Stimulated activated naive CD4-positive, alpha-beta T cell treated with Interleukin-2 at 50 U/mL for 16 hours (primary cell): Measurements from ENCODE around the gene PF4V1.

Experiments
- DNase-seq: peaks from one replicate; lab custom pipeline; 2025; lab: John Stamatoyannopoulos, UW

The PF4V1 gene

GRCh38 chr4:73853246-73853704, at the start of gene PF4V1:
Gene PF4V1 (plus strand): TSS chr4:73853296. CDS start chr4:73853363, 67 bp downstream.
- DNase-seq, result no peak

- no peak for DNase-seq
Observed at GRCh38 chr4:73810191-73810590, 42.9 kb upstream of the PF4V1 start.

- no peak for DNase-seq
Observed at GRCh38 chr4:73811841-73812240, 41.3 kb upstream of the PF4V1 start.

- DNase-seq, result no peak
Observed at GRCh38 chr4:73814679-73815078, 38.4 kb upstream of the PF4V1 start.

- no peak for DNase-seq
Observed at GRCh38 chr4:73815145-73815544, 38.0 kb upstream of the PF4V1 start.

GRCh38 chr4:73816814-73817213, 36.3 kb upstream of the PF4V1 start:
- DNase-seq, result no peak

GRCh38 chr4:73817341-73817740, 35.8 kb upstream of the PF4V1 start:
- DNase-seq, result no peak

GRCh38 chr4:73821325-73821724, 31.8 kb upstream of the PF4V1 start:
- no peak for DNase-seq

GRCh38 chr4:73822389-73822788, 30.7 kb upstream of the PF4V1 start:
- DNase-seq, result no peak

- no peak for DNase-seq
Observed at GRCh38 chr4:73822812-73823504, 30.1 kb upstream of the PF4V1 start.

- no peak for DNase-seq
Observed at GRCh38 chr4:73823760-73824159, 29.3 kb upstream of the PF4V1 start.

GRCh38 chr4:73828956-73829355, 24.1 kb upstream of the PF4V1 start:
- no peak for DNase-seq

GRCh38 chr4:73831569-73831968, 21.5 kb upstream of the PF4V1 start:
- no peak for DNase-seq

GRCh38 chr4:73832651-73833237, 20.4 kb upstream of the PF4V1 start:
- DNase-seq, result no peak

GRCh38 chr4:73836373-73837279, 16.5 kb upstream of the PF4V1 start, which contains the start of gene CXCL6:
Gene CXCL6 (plus strand): TSS chr4:73836678. CDS start chr4:73836751, 73 bp downstream.
- DNase-seq, result no peak

- DNase-seq, result no peak
Observed at GRCh38 chr4:73839071-73839470, 14.0 kb upstream of the PF4V1 start.

- no peak for DNase-seq
Observed at GRCh38 chr4:73839715-73840114, 13.4 kb upstream of the PF4V1 start.

GRCh38 chr4:73841243-73841925, 11.7 kb upstream of the PF4V1 start:
- no peak for DNase-seq

- no peak for DNase-seq
Observed at GRCh38 chr4:73842696-73843095, 10.4 kb upstream of the PF4V1 start.

GRCh38 chr4:73843369-73843768, 9.7 kb upstream of the PF4V1 start:
- DNase-seq, result no peak

GRCh38 chr4:73844345-73844744, 8.8 kb upstream of the PF4V1 start:
- no peak for DNase-seq

GRCh38 chr4:73844806-73845205, 8.3 kb upstream of the PF4V1 start:
- no peak for DNase-seq
